Measurements from ENCODE around the gene TGIF1. TPM values are rescaled to one million over a fixed set of nuclear protein-coding genes. Genes with fewer than 3 reads are reported as not detected.

TGIF1 gene
- total RNA-seq, 4 donors from 2014 or later = 64.5 to 123 (median 88.7) TPM

GRCh38 chr18:3485153-3486149 lies 35.5 kb downstream of the TGIF1 start:
- ATAC-seq (ENCODE audit: low FRiP score) = no peak
- no peak for DNase-seq (ENCODE audit: low spot score)
- no peak for TF ChIP-seq CTCF (IDR thresholded peaks at IDR 0.05)

GRCh38 chr18:3486512-3486911 lies 36.5 kb downstream of the TGIF1 start:
- ATAC-seq (ENCODE audit: low FRiP score) = no peak

DNA sequence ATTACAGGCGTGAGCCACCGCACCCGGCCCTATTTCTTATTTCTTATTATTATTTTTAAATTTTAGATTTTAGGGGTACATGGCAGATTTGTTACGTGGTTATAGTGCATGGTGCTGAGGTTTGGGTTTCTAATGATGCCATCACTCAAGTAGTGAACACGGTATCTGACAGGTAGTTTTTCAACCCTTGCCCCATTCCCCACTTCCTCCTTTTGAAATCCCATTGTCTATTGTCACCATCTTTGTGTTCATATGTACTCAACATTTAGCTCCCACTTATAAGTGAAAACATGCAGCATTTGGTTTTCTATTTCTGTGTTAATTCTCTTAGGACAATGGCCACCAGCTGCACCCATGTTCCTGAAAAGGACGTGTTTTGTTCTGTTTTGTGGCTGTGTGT lies 39.5 kb downstream of the TGIF1 start:
- DNase-seq (ENCODE audit: low spot score) (no peak), ATAC-seq (ENCODE audit: low FRiP score) (no peak)
- no peak for TF ChIP-seq CTCF (IDR thresholded peaks at IDR 0.05)

More at GRCh38 chr18:3486512-3486911, 36.5 kb downstream of the TGIF1 start:
- DNase-seq (ENCODE audit: low spot score) = no peak
- TF ChIP-seq CTCF (IDR thresholded peaks at IDR 0.05) = no peak

DNA sequence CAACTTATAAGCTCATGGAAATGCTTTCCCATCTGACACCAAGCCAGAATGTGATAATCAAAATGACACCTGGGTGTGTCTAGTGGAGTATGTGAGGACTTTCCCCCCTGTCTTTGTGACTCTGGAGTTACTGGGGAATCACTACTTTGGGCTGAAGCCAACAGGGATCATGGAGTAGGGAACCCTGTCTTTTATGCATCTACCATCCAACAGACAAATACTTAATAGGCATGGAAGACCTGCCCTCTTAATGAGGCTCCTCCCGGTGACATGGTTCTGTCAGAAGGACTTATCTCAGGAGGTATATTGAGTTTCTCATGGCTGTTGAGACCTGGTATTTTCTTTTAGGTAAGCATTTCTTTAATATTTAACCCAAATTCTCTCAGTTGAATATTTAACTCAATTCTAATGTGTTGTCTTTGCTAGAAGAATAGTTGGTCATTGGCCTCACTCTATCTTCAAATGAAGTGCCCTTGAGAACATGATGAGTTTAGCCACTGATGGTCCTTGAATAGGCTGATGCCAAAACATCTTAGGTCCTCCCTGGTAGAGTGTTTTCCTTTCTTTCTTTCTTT lies 42.1 kb downstream of the TGIF1 start:
- ATAC-seq (ENCODE audit: low FRiP score) (no peak), DNase-seq (ENCODE audit: low spot score) (no peak)
- no peak for TF ChIP-seq CTCF (IDR thresholded peaks at IDR 0.05)

- no peak for DNase-seq (ENCODE audit: low spot score)
- TF ChIP-seq CTCF (IDR thresholded peaks at IDR 0.05) = no peak
- ATAC-seq (ENCODE audit: low FRiP score) = no peak
Observed at GRCh38 chr18:3492721-3493120, 42.7 kb downstream of the TGIF1 start.

DNA sequence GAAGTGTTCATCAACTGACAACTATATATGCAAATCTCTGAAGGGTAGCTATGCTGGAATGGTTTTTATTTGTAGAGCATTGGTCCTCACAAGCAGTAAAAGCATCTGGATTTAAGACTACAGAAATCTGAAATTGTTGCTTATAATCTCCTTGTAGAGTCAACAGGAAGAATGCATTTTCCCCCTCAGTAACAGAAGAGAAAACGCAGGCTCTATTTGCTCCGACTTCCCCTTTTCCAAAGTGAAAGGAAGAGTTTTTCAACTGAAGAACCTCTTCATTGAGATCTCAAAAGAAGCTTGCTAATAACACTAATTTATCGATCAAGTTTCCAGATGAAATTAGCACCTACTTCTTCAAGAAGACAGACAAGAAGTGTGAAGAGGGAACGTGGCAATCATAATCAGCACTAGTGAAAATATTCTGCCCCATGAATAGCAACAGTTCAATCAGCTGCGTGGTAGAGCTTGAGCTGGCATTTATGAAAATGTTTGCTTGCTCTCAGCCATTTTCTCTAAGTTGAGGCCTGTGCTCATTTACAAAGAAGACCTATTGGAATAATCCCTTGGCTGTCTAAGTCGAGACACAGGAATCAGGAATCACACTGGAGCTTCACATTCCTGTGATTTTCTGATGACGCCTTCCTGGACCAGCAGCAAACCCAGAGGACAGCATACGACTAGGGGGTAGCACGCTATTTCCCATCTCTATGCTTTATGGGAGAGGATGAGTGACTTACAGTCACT lies 43.7 kb downstream of the TGIF1 start:
- DNase-seq (ENCODE audit: low spot score) (no peak), ATAC-seq (ENCODE audit: low FRiP score) (no peak)
- no peak for TF ChIP-seq CTCF (IDR thresholded peaks at IDR 0.05)

Data from omental fat pad (tissue), 4 donors.